OCI-LY3 (cell line): ENCODE results near the gene HIF3A.

Experiments used
- H2AFZ ChIP-seq: fragments of 200-600, 300-600 bp; shearing (Covaris generic); 2 replicates; pipeline ENCODE4 v1.6.0; 2014; ENCODE audit warnings: antibody characterized with exemption, low read depth, low read length
- H3K27ac ChIP-seq: fragments of 200-600, 300-600 bp; sonication (generic); 2 replicates; pipeline ENCODE4 v1.5.1; 2014; ENCODE audit warnings: mild to moderate bottlenecking, low read length, moderate library complexity, mixed read lengths
- H3K27me3 ChIP-seq: fragments of 200-600, 300-600 bp; sonication (generic); 2 replicates; pipeline ENCODE4 v1.6.1; 2014; ENCODE audit warnings: low read depth, low read length, mixed read lengths
- H3K36me3 ChIP-seq: fragments of 200-600, 300-600 bp; sonication (generic); replicated peaks from 2 replicates; pipeline ENCODE3; 2014; ENCODE audit warnings: low read depth, low read length, mixed read lengths
- H3K4me1 ChIP-seq: fragments of 300-600, 200-600 bp; sonication (generic); 2 replicates; pipeline ENCODE4 v1.6.1; 2014; ENCODE audit warnings: low read length, mixed read lengths
- H3K4me2 ChIP-seq: fragments of 200-600, 300-600 bp; sonication (generic); 2 replicates; pipeline ENCODE4 v1.6.1; 2014; ENCODE audit warnings: low read length, mixed read lengths
- H3K4me3 ChIP-seq: fragments of 300-600, 200-600 bp; sonication (generic); 2 replicates; pipeline ENCODE4 v1.5.1; 2014; ENCODE audit warnings: antibody characterized with exemption, mild to moderate bottlenecking, low read length, moderate library complexity
- H3K79me2 ChIP-seq: fragments of 300-600, 200-600 bp; shearing (Covaris generic); 2 replicates; pipeline ENCODE4 v1.6.1; 2014; ENCODE audit warnings: mild to moderate bottlenecking, low read length, mixed read lengths
- H3K9ac ChIP-seq: fragments of 300-600, 200-600 bp; shearing (Covaris generic); 2 replicates; pipeline ENCODE4 v1.6.0; 2014; ENCODE audit warnings: mild to moderate bottlenecking, low read length, moderate library complexity
- H3K9me3 ChIP-seq: fragments of 200-600, 300-600 bp; shearing (Covaris generic); 2 replicates; pipeline ENCODE4 v1.6.1; 2014; ENCODE audit warnings: low read length, mixed read lengths; ENCODE audit not compliant: insufficient read depth
- H4K20me1 ChIP-seq: fragments of 200-600, 300-600 bp; sonication (generic); 2 replicates; pipeline ENCODE4 v1.6.1; 2016; ENCODE audit warnings: low read length, mixed read lengths; ENCODE audit not compliant: insufficient read depth
- CTCF ChIP-seq: fragments of 200-600, 300-600 bp; sonication (generic); IDR thresholded peaks from 2 replicates; pipeline ENCODE4 v1.5.1; 2014; ENCODE audit warnings: antibody characterized with exemption, low read length, low read depth
- EZH2phosphoT487 ChIP-seq: fragments of 200-600 bp; shearing (Covaris generic); IDR thresholded peaks from 2 replicates; pipeline ENCODE4 v1.6.1; 2018; ENCODE audit warnings: antibody characterized with exemption, mixed run types, low read depth

HIF3A gene

GRCh38 chr19:46279177-46279576 is 17.7 kb upstream of the HIF3A start:
- Histone ChIP-seq H3K4me1 (no peaks in the 10 kb centered on the region), H3K4me2 (no peak overlapping the region), H3K36me3 (no peaks in the 10 kb centered on the region)

GRCh38 chr19:46283771-46284170 is 13.1 kb upstream of the HIF3A start:
- H3K79me2 ChIP-seq = no peaks in the 10 kb centered on the region
- H3K27ac ChIP-seq = no peak overlapping the region
- no peak overlapping the region for H3K4me2 ChIP-seq

More at GRCh38 chr19:46279177-46279576, 17.7 kb upstream of the HIF3A start:
- no peaks in the 10 kb centered on the region for H3K79me2 ChIP-seq
- no peaks in the 10 kb centered on the region; the same call in none of the 2 replicates for H3K27me3 ChIP-seq
- no peak overlapping the region for H2AFZ ChIP-seq
- no peak overlapping the region for H3K27ac ChIP-seq
- no peaks in the 10 kb centered on the region for H4K20me1 ChIP-seq
- TF ChIP-seq CTCF (no peak), EZH2phosphoT487 (no peak)
- no peak overlapping the region for H3K9ac ChIP-seq
- no peak overlapping the region for H3K4me3 ChIP-seq
- no peaks in the 10 kb centered on the region for H3K9me3 ChIP-seq

GRCh38 chr19:46284635-46285034 is 12.2 kb upstream of the HIF3A start:
- TF ChIP-seq EZH2phosphoT487 (no peak), CTCF (no peak)
- H3K4me1 ChIP-seq = no peaks in the 10 kb centered on the region
- no peak overlapping the region for H2AFZ ChIP-seq
- no peak overlapping the region for H3K4me2 ChIP-seq
- no peak overlapping the region for H3K4me3 ChIP-seq
- H4K20me1 ChIP-seq = no peaks in the 10 kb centered on the region
- no peaks in the 10 kb centered on the region; the same call in 1 of the 2 replicates for H3K27me3 ChIP-seq
- no peak overlapping the region for H3K9ac ChIP-seq
- no peak overlapping the region for H3K27ac ChIP-seq
- no peaks in the 10 kb centered on the region for H3K79me2 ChIP-seq
- H3K36me3 ChIP-seq = no peaks in the 10 kb centered on the region
- H3K9me3 ChIP-seq = no peaks in the 10 kb centered on the region

More at GRCh38 chr19:46283771-46284170, 13.1 kb upstream of the HIF3A start:
- Histone ChIP-seq H4K20me1 (no peaks in the 10 kb centered on the region), H3K4me1 (no peaks in the 10 kb centered on the region), H3K27me3 (no peaks in the 10 kb centered on the region; the same call in none of the 2 replicates), H3K36me3 (no peaks in the 10 kb centered on the region), H3K9me3 (no peaks in the 10 kb centered on the region), H3K9ac (no peak overlapping the region), H2AFZ (no peak overlapping the region), H3K4me3 (no peak overlapping the region)
- TF ChIP-seq EZH2phosphoT487 (no peak), CTCF (no peak)

GRCh38 chr19:46287585-46287984 is 9.3 kb upstream of the HIF3A start:
- Histone ChIP-seq H3K9ac (no peak overlapping the region), H3K79me2 (no peaks in the 10 kb centered on the region), H3K27me3 (no peaks in the 10 kb centered on the region; the same call in 1 of the 2 replicates), H3K4me3 (no peak overlapping the region), H2AFZ (no peak overlapping the region), H3K4me2 (no peak overlapping the region), H3K4me1 (no peaks in the 10 kb centered on the region), H3K36me3 (no peaks in the 10 kb centered on the region), H3K27ac (no peak overlapping the region), H3K9me3 (no peaks in the 10 kb centered on the region), H4K20me1 (no peaks in the 10 kb centered on the region)
- TF ChIP-seq CTCF (no peak), EZH2phosphoT487 (no peak)
